NCI-H774 (cell line): ENCODE measurements around the gene ELOVL7.
"Not testable (repeated sequence)": the region's sequence is repeated elsewhere in the genome, so short reads cannot be mapped to it uniquely, and the experiment has no call there.

Source experiments
- DNase-seq: peaks from one replicate; lab custom pipeline; 2025; lab: John Stamatoyannopoulos, UW

The ELOVL7 gene

GRCh38 chr5:60795424-60795950 lies 48.6 kb downstream of the ELOVL7 start:
- not testable (repeated sequence) for DNase-seq

- DNase-seq = no peak
Measured at GRCh38 chr5:60794691-60795090, 49.4 kb downstream of the ELOVL7 start.

GRCh38 chr5:60792438-60792837 lies 51.6 kb downstream of the ELOVL7 start:
- no peak for DNase-seq

- DNase-seq = no peak
Measured at GRCh38 chr5:60789551-60789950, 54.5 kb downstream of the ELOVL7 start.

GRCh38 chr5:60788863-60789513 lies 55.1 kb downstream of the ELOVL7 start:
- DNase-seq = no peak

GRCh38 chr5:60779466-60779865 lies 64.6 kb downstream of the ELOVL7 start:
- no peak for DNase-seq

GRCh38 chr5:60776343-60776742 lies 67.7 kb downstream of the ELOVL7 start:
- no peak for DNase-seq

GRCh38 chr5:60765019-60765709 lies 78.9 kb downstream of the ELOVL7 start:
- no peak for DNase-seq

- DNase-seq = no peak
Measured at GRCh38 chr5:60763061-60763460, 81.0 kb downstream of the ELOVL7 start.

GRCh38 chr5:60754495-60754894 lies 89.6 kb downstream of the ELOVL7 start:
- no peak for DNase-seq

- no peak for DNase-seq
Measured at GRCh38 chr5:60744682-60745081, 99.4 kb downstream of the ELOVL7 start.

- no peak for DNase-seq
Measured at GRCh38 chr5:60743511-60744314, 100.4 kb downstream of the ELOVL7 start.

- DNase-seq = no peak
Measured at GRCh38 chr5:60740322-60740721, 103.7 kb downstream of the ELOVL7 start.

GRCh38 chr5:60738933-60739332 lies 105.1 kb downstream of the ELOVL7 start:
- no peak for DNase-seq

- no peak for DNase-seq
Measured at GRCh38 chr5:60738461-60738860, 105.6 kb downstream of the ELOVL7 start.

- not testable (repeated sequence) for DNase-seq
Measured at GRCh38 chr5:60730858-60731257, 113.2 kb downstream of the ELOVL7 start.

- DNase-seq = no peak
Measured at GRCh38 chr5:60727033-60727679, 116.9 kb downstream of the ELOVL7 start.

- no peak for DNase-seq
Measured at GRCh38 chr5:60724126-60724525, 119.9 kb downstream of the ELOVL7 start.

GRCh38 chr5:60722416-60722815 lies 121.7 kb downstream of the ELOVL7 start:
- DNase-seq = peak; percentile 95

- DNase-seq = no peak
Measured at GRCh38 chr5:60719329-60719728, 124.7 kb downstream of the ELOVL7 start.

- DNase-seq = no peak
Measured at GRCh38 chr5:60718166-60718892, 125.7 kb downstream of the ELOVL7 start.
